HG03135 (cell line): ENCODE data around the gene FAM219A.

Source experiments
- ATAC-seq: cut with Tn5 transposase; IDR thresholded peaks from one replicate; pipeline ENCODE4 v1.9.1; 2021; ENCODE audit warnings: mild to moderate bottlenecking, moderate library complexity; ENCODE audit not compliant: unreplicated experiment

The FAM219A gene

DNA sequence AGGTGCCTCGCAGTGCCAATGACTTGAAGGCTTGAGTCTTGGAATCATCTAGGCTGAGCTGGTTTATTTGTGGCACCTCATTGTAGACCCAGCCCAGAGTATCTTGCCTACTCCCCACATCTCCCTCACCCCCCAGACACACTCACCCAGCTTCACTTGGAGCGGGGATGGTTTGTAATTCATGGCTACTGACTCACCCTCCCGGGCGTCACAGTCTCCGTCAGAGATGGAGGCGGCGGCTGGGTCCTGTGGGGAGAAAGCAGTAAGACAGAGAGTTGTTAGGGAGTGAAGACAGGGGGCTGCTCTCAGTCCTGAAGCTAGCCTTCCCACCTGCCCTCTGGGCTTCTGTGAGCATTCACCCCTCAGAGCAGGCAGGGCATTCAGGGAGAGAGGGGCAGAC, 52.7 kb downstream of the FAM219A start:
- no peak for ATAC-seq

DNA sequence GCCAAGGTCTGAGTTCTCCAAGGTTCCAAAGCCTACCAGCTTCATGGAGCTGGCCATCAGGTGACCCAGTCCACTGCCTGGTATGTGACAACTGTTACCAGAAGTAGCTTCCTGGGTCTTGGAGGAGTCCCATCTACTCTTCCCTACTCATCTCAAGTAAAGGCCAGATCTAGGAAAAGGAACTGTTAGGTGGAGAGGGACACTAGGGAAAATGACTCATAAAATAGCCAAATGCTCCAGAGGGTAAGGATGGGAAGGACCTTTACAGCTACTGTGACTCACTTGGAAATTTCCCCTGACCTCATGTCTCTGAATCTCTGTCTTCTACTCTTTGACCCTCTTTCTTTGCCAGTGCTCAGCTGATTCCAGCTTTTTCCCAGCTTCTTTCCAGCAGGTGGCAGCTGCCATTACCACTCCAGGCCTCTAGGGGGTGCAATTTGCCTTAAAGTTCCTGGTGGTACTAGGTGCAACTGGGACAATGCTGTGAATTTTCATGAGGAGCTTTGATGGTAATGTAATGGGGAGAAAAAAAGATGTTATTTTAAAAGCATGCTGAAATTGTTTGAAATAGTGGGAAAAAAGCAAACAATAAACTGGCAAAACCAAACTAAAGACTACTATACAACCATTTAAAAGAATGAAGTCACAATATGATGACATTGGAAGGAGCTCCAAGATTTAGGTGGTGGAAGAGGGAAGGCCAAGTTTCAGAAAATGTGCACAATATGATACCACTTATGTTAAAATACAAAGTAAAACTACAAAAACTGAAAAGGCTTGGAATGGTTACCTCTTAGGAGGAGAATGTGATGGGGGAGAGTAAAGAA, 54.6 kb downstream of the FAM219A start:
- no peak for ATAC-seq

GRCh38 chr9:34400686-34401602, 57.4 kb downstream of the FAM219A start:
- no peak for ATAC-seq

- no peak for ATAC-seq
These were observed 58.1 kb downstream of the FAM219A start for GRCh38 chr9:34400275-34400674.

DNA sequence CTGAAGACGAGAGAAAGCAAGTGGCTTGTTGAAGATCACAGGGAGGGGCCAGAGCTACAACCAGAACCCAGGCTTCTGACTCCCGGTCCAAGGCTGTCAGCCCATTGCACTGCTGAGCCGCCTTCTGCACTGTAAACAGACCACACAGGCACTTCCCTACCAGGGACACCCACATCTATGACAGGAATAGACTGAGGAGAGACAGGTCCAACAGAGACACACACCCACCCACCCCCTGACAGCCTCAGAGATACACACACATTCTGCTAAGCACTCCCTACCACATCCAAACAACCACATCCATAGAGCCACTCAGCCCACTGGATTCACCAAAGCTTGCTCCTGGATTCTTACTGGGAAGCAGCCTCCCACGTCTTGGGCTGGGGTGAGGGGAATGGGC, 58.6 kb downstream of the FAM219A start:
- no peak for ATAC-seq

GRCh38 chr9:34398875-34399274, 59.5 kb downstream of the FAM219A start:
- no peak for ATAC-seq

GRCh38 chr9:34396276-34397214, 61.8 kb downstream of the FAM219A start:
- ATAC-seq = no peak

DNA sequence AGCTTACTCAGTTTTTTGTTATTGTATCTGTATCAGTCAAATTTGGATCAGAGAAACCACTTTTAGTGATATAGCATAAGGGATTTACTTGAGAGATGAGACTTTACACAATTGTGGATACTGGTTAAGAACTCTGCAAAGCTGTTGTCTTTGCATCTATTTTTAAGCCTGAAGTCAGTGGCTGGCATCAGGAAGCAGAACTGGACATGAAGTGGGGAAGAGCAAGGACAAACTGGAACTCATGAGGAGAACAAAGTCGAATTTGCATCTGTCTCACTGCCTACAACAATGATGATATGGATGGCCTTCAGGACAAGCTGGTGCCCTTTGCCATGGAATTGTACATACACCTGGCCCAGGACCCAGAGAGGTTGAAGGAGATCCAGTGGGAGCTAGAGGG, 65.9 kb downstream of the FAM219A start:
- ATAC-seq = no peak

GRCh38 chr9:34387239-34387638, 71.1 kb downstream of the FAM219A start:
- ATAC-seq = no peak

GRCh38 chr9:34386656-34387055, 71.7 kb downstream of the FAM219A start:
- ATAC-seq = no peak

- no peak for ATAC-seq
These were observed 72.7 kb downstream of the FAM219A start for GRCh38 chr9:34385561-34386230.

DNA sequence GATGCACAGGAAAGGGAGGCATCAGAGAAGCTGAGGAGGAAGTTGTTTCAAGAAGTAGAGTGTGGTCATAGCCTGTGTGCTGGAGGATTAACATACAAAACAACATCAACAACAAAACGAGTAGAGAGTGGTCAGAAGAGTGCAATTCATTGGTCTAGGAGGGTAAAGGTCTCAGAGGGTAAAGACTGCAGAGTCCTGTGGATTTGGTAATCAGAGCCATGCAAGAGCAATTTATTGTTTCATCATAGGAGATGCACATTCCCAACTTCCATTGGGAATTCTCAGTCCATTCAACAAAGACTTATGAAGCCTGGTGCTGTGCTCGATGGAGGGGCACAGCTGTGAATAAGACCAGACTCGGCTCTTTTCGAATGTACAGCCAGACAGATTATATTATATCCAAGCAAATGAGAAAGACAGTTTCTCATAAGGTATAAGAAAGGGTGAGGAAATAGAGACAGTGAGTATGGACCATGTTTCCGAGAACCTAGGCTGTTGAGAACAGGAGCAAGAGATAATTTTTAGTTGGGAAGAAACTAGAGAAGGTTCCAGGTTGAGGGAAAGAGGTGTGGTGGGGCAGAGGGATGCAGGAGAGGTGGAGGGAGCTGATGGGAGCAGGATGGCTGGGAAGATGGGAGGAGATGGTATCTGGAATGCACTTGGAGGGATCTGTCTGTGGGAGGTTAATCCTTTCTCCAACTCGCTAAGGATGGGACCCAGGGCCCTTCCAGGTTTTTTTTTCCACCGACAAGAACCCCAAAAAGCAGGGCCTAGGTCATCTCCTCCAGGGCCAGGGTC, 73.8 kb downstream of the FAM219A start:
- no peak for ATAC-seq

DNA sequence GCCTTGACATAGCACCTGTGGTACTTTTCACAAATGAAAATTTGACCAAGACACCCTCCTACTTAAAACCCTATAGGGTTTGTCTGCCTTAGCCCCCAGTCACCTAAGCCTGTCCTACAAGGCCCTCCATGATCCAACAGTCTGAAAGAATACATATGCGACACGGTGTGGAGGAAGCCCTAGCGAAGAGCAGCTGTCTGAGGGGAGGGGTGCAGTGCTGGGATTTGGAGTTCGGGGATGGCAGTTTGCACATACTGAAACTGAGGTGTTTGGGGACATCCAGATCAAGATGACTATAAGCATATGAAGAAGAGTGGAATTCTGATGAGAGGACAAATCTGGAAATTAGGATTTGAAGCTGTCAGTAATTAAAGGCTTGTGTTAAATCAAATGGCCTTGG, 74.5 kb downstream of the FAM219A start:
- ATAC-seq = no peak

- ATAC-seq = no peak
These were observed 75.5 kb downstream of the FAM219A start for GRCh38 chr9:34382879-34383278.

DNA sequence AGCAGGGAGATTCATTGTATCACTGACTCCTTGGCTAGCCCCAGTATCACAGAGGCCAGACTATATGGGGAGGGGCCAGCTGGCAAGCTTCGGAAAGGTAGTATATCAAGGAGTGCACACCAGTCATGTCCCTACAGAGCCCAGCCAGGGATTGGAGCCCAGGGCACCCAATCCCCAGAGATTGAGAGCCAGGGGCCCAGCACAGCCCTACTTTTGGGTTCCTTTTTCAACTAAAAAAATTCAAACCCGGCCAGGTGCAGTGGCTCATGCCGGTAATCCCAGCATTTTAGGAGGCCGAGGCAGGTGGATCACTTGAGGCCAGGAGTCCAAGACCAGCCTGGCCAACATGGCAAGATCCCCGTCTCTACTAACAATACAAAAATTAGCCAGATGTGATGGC, 76.3 kb downstream of the FAM219A start:
- ATAC-seq = no peak

GRCh38 chr9:34381323-34381722, 77.0 kb downstream of the FAM219A start:
- ATAC-seq = no peak

DNA sequence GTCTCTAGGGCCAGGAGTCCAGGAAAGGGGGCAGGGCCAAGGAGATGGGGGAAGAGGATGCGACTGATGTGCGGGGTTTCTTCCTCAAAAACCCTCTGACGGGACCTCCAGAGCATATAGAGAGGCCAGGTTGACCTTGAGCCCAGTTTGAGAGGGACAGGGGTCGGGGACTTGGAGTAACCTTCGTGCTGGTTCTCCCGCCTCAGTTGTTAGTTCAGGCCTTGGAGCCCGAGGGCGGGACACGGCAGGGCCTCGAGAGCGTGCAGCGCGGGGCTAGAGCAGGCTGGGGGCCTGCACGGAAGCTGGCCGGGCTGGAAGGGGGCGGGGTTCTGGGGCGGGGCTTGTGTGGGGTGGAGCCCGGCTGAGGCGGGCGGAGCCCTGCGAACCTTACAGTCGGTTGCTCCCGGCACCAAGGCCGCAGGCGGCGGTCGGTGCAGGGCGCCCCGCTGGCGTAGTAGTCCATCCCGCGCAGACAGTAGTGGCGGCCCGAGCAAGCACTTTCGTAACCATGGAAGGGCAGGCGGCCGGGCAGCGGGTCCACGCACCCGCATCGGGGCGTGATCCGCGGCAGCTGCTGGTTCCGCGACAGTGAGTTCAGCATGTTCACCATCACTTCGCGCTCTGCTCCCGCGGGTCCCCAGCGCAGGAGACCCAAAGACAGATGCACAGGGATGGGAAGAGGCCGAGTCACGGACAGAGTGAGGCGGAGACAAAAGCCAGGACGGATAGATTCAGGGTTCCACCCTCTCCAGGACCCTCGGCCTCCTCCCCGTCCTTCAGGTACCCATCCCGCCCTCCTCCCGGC, 77.7 kb downstream of the FAM219A start:
- ATAC-seq = no peak

- ATAC-seq = no peak
These were observed 78.3 kb downstream of the FAM219A start for GRCh38 chr9:34380034-34380510.
